ENCODE data around the gene MAPK8IP3.

MAPK8IP3 gene

GRCh38 chr16:1816396-1817275, 110.6 kb downstream of the MAPK8IP3 start:
- TF ChIP-seq EZH2phosphoT487 (IDR thresholded peaks at IDR 0.05; ENCODE audit: low read length) (no peak), CTCF (IDR thresholded peaks at IDR 0.05; ENCODE audit: low read length) (no peak), EZH2 (optimal IDR thresholded peaks at IDR 0.05; ENCODE audit: low read depth, low read length) (no peak)

GRCh38 chr16:1817276-1817589, 111.2 kb downstream of the MAPK8IP3 start:
- H3K9me3 ChIP-seq (replicated peaks; ENCODE audit: insufficient read depth, low read length): no peaks in the 10 kb centered on the region
- H2AFZ ChIP-seq (ENCODE audit: low read length): no peak overlapping the region
- no peak overlapping the region for H3K27ac ChIP-seq (ENCODE audit: low read length)
- H3K9me2 ChIP-seq (replicated peaks; ENCODE audit: insufficient read depth, low read length): no peaks in the 10 kb centered on the region
- H3K9ac ChIP-seq (ENCODE audit: low read length): no peak overlapping the region
- H3F3A ChIP-seq (ENCODE audit: insufficient read depth, low read length): no peaks in the 10 kb centered on the region
- H3K4me2 ChIP-seq (ENCODE audit: low read depth, low read length): no peak overlapping the region
- H3K27me3 ChIP-seq (replicated peaks; ENCODE audit: insufficient read depth, low read length): no peaks in the 10 kb centered on the region
- H3K79me2 ChIP-seq (ENCODE audit: low read length): peaks cover 7% of the 10 kb centered on the region
- DNase-seq: no peak
- H3K36me3 ChIP-seq (replicated peaks; ENCODE audit: insufficient read depth, low read length): no peaks in the 10 kb centered on the region
- TF ChIP-seq EZH2phosphoT487 (IDR thresholded peaks at IDR 0.05; ENCODE audit: low read length) (no peak), EZH2 (optimal IDR thresholded peaks at IDR 0.05; ENCODE audit: low read depth, low read length) (no peak), CTCF (IDR thresholded peaks at IDR 0.05; ENCODE audit: low read length) (no peak)
- no peaks in the 10 kb centered on the region for H3K4me1 ChIP-seq (ENCODE audit: low read length)
- H3K4me3 ChIP-seq (ENCODE audit: low read length): no peak overlapping the region
- no peaks in the 10 kb centered on the region for H4K20me1 ChIP-seq (ENCODE audit: insufficient read depth, low read length)

More at GRCh38 chr16:1816396-1817275, 110.6 kb downstream of the MAPK8IP3 start:
- no peaks in the 10 kb centered on the region for H3K27me3 ChIP-seq (replicated peaks; ENCODE audit: insufficient read depth, low read length)
- no peaks in the 10 kb centered on the region for H4K20me1 ChIP-seq (ENCODE audit: insufficient read depth, low read length)
- H3K4me1 ChIP-seq (ENCODE audit: low read length): no peaks in the 10 kb centered on the region
- peaks cover 6% of the 10 kb centered on the region; the same call in 1 of the 2 replicates for H3K79me2 ChIP-seq (ENCODE audit: low read length)
- no peak overlapping the region for H2AFZ ChIP-seq (ENCODE audit: low read length)
- no peaks in the 10 kb centered on the region for H3K36me3 ChIP-seq (replicated peaks; ENCODE audit: insufficient read depth, low read length)
- no peak overlapping the region for H3K4me2 ChIP-seq (ENCODE audit: low read depth, low read length)
- no peak overlapping the region for H3K27ac ChIP-seq (ENCODE audit: low read length)
- H3F3A ChIP-seq (ENCODE audit: insufficient read depth, low read length): no peaks in the 10 kb centered on the region
- no peaks in the 10 kb centered on the region for H3K9me2 ChIP-seq (replicated peaks; ENCODE audit: insufficient read depth, low read length)
- no peak overlapping the region for H3K4me3 ChIP-seq (ENCODE audit: low read length)
- DNase-seq: no peak
- H3K9ac ChIP-seq (ENCODE audit: low read length): no peak overlapping the region
- no peaks in the 10 kb centered on the region for H3K9me3 ChIP-seq (replicated peaks; ENCODE audit: insufficient read depth, low read length)

- Histone ChIP-seq H3K4me2 (ENCODE audit: low read depth, low read length) (no peak overlapping the region), H3K36me3 (replicated peaks; ENCODE audit: insufficient read depth, low read length) (no peaks in the 10 kb centered on the region), H3K79me2 (ENCODE audit: low read length) (peaks cover 12% of the 10 kb centered on the region), H3K9me3 (replicated peaks; ENCODE audit: insufficient read depth, low read length) (no peaks in the 10 kb centered on the region), H3K27me3 (replicated peaks; ENCODE audit: insufficient read depth, low read length) (no peaks in the 10 kb centered on the region), H3F3A (ENCODE audit: insufficient read depth, low read length) (no peaks in the 10 kb centered on the region), H3K4me1 (ENCODE audit: low read length) (no peaks in the 10 kb centered on the region), H3K27ac (ENCODE audit: low read length) (no peak overlapping the region), H3K9me2 (replicated peaks; ENCODE audit: insufficient read depth, low read length) (no peaks in the 10 kb centered on the region), H3K9ac (ENCODE audit: low read length) (no peak overlapping the region), H4K20me1 (ENCODE audit: insufficient read depth, low read length) (no peaks in the 10 kb centered on the region), H2AFZ (ENCODE audit: low read length) (no peak overlapping the region), H3K4me3 (ENCODE audit: low read length) (no peak overlapping the region)
- DNase-seq: no peak
- TF ChIP-seq EZH2 (optimal IDR thresholded peaks at IDR 0.05; ENCODE audit: low read depth, low read length) (no peak), EZH2phosphoT487 (IDR thresholded peaks at IDR 0.05; ENCODE audit: low read length) (no peak), CTCF (IDR thresholded peaks at IDR 0.05; ENCODE audit: low read length) (no peak)
Observed at GRCh38 chr16:1817716-1818115, 111.7 kb downstream of the MAPK8IP3 start.
